Measurements from ENCODE around the gene LIN37. TPM values are rescaled to one million over a fixed set of nuclear protein-coding genes. Genes with fewer than 3 reads are reported as not detected.

LIN37 gene
- total RNA-seq, 1 experiment from 2014 or later = 10.1 TPM

GRCh38 chr19:35712567-35713505 is 35.5 kb upstream of the LIN37 start:
- intact Hi-C loops (cut with micrococcal nuclease) = loop anchor here (10.0 kb wide), 1 partner anchor 358 kb away; the partner anchor contains the start of gene FFAR3
- POLR2A ChIA-PET = interaction anchor here (1.2 kb wide), 1 partner anchor 35 kb away, joined by 3 read pairs; the partner anchor contains the start of gene LIN37

GRCh38 chr19:35713506-35713850 is 34.9 kb upstream of the LIN37 start:
- no peak for TF ChIP-seq REST (IDR thresholded peaks at IDR 0.05; ENCODE audit: low read depth)
- no TSS peak for BruUV-seq (replicated peaks)
- Histone ChIP-seq H3K9ac (ENCODE audit: low read length) (no peak overlapping the region), H3K9me3 (ENCODE audit: control insufficient read depth in 1 of 2, insufficient read depth in 1 of 2, low read depth in 1 of 2, low read length in 2 of 2) (no peaks in the 10 kb centered on the region), H3K79me2 (ENCODE audit: insufficient read depth, low read length) (peaks cover 8% of the 10 kb centered on the region), H3K27me3 (ENCODE audit: insufficient read depth, low read length) (no peaks in the 10 kb centered on the region), H2AFZ (ENCODE audit: low read depth, low read length, poor library complexity, severe bottlenecking) (no peak overlapping the region), H3K9me2 (ENCODE audit: insufficient read depth) (no peaks in the 10 kb centered on the region), H3K27ac (ENCODE audit: low read depth, low read length) (no peak overlapping the region), H3K4me1 (ENCODE audit: control insufficient read depth in 1 of 2, insufficient read depth in 2 of 2, low read length in 2 of 2) (peaks cover 9 to 33% of the 10 kb centered on the region in 2 experiments; a peak in 3 of 4 replicates), H4K20me1 (ENCODE audit: insufficient read depth) (no peaks in the 10 kb centered on the region), H3K4me2 (ENCODE audit: low read length) (no peak overlapping the region), H3K4me3 (replicated peaks in 1 of 2; ENCODE audit: low read depth in 1 of 2, low read length in 2 of 2) (no peak overlapping the region), H3K36me3 (ENCODE audit: control insufficient read depth in 1 of 2, insufficient read depth in 2 of 2, low read length in 2 of 2) (no peaks in the 10 kb centered on the region)
- DNase-seq (ENCODE audit: low read depth, low spot score) (no peak), ATAC-seq (no peak)
- ChIA-PET RAD21 (ENCODE audit: low non-redundant PET in 1 of 2, low total read pairs in 2 of 2, uncharacterized antibody in 2 of 2, unreplicated experiment in 2 of 2) (no interaction called here), CTCF (no interaction called here), POLR2A (no interaction called here)
- intact Hi-C loops (cut with micrococcal nuclease) = loop anchor here (10.0 kb wide), 1 partner anchor 359 kb away; the partner anchor contains the start of gene FFAR3

More at GRCh38 chr19:35712567-35713505, 35.5 kb upstream of the LIN37 start:
- no peak overlapping the region for H3K4me3 ChIP-seq (replicated peaks in 1 of 2; ENCODE audit: low read depth in 1 of 2, low read length in 2 of 2)
- ATAC-seq (no peak), DNase-seq (ENCODE audit: low read depth, low spot score) (no peak)
- H3K4me2 ChIP-seq (ENCODE audit: low read length) = no peak overlapping the region
- H3K9me2 ChIP-seq (ENCODE audit: insufficient read depth) = no peaks in the 10 kb centered on the region
- no peak overlapping the region for H3K9ac ChIP-seq (ENCODE audit: low read length)
- H3K9me3 ChIP-seq (ENCODE audit: control insufficient read depth in 1 of 2, insufficient read depth in 1 of 2, low read depth in 1 of 2, low read length in 2 of 2) = no peaks in the 10 kb centered on the region
- H3K4me1 ChIP-seq (ENCODE audit: control insufficient read depth in 1 of 2, insufficient read depth in 2 of 2, low read length in 2 of 2) = peaks cover 9 to 33% of the 10 kb centered on the region in 2 experiments; a peak in 3 of 4 replicates
- TF ChIP-seq ELF1 (IDR thresholded peaks at IDR 0.05; ENCODE audit: borderline replicate concordance, low read depth) (no peak), POLR2A (IDR thresholded peaks at IDR 0.05; ENCODE audit: borderline replicate concordance, extremely low read depth, insufficient read depth, insufficient read length) (no peak)
- ChIA-PET CTCF (interaction anchor here (0.9 kb wide), 1 partner anchor 157 kb away, joined by 3 read pairs; no protein-coding TSS in a partner anchor), RAD21 (ENCODE audit: low non-redundant PET in 1 of 2, low total read pairs in 2 of 2, uncharacterized antibody in 2 of 2, unreplicated experiment in 2 of 2) (no interaction called here)
- no TSS peak for BruUV-seq (replicated peaks)
- H2AFZ ChIP-seq (ENCODE audit: low read depth, low read length, poor library complexity, severe bottlenecking) = no peak overlapping the region
- peaks cover 5% of the 10 kb centered on the region; the same call in 1 of the 2 replicates for H3K79me2 ChIP-seq (ENCODE audit: insufficient read depth, low read length)
- H4K20me1 ChIP-seq (ENCODE audit: insufficient read depth) = no peaks in the 10 kb centered on the region
- no peak overlapping the region for H3K27ac ChIP-seq (ENCODE audit: low read depth, low read length)
- H3K27me3 ChIP-seq (ENCODE audit: insufficient read depth, low read length) = no peaks in the 10 kb centered on the region
- no peaks in the 10 kb centered on the region for H3K36me3 ChIP-seq (ENCODE audit: control insufficient read depth in 1 of 2, insufficient read depth in 2 of 2, low read length in 2 of 2)

Measured in HCT116 (cell line).